IMR-90 (cell line): ENCODE data around the gene SSH2. TPM values are rescaled to one million over a fixed set of nuclear protein-coding genes. Genes with fewer than 3 reads are reported as not detected.

Experiments used
- ATAC-seq: fragments of 200-7000 bp; cut with Tn5 transposase; 2 replicates; pipeline ENCODE4 v1.9.1; 2020; ENCODE audit warnings: low read depth, mild to moderate bottlenecking, moderate library complexity
- BruUV-seq: library from RNA; stranded (reverse); fragments of 400-500 nt; replicated peaks from 2 replicates; lab custom pipeline; 2021; lab: Mats Ljungman, UMichigan
- CTCF ChIA-PET: fragments of 300-600 bp; formaldehyde crosslinking; extraction: SDS; loops from one replicate; lab custom pipeline; 2021; ENCODE audit warnings: antibody characterized with exemption; lab: Yijun Ruan, JAX
- POLR2A ChIA-PET: fragments of 300-600 bp; sonication (Branson Sonifier 250); formaldehyde crosslinking; loops from one replicate; lab custom pipeline; 2022; ENCODE audit warnings: antibody characterized with exemption; ENCODE audit not compliant: unreplicated experiment; lab: Charles Lee
- DNase-seq: peaks from one replicate; pipeline ENCODE4 v3.0.0; 2013
- H2AFZ ChIP-seq: replicated peaks from 2 replicates; pipeline ENCODE3; 2013; ENCODE audit warnings: low read length, mild to moderate bottlenecking; ENCODE audit not compliant: poor library complexity
- H2AK5ac ChIP-seq: 2 replicates; pipeline ENCODE4 v1.6.1; 2013; ENCODE audit warnings: low read depth, low read length, inconsistent platforms
- H2AK9ac ChIP-seq: replicated peaks from 2 replicates; pipeline ENCODE3; 2013; ENCODE audit warnings: mild to moderate bottlenecking, low read depth, low read length, moderate library complexity; ENCODE audit not compliant: poor library complexity
- H2BK120ac ChIP-seq: 2 replicates; pipeline ENCODE4 v1.6.1; 2013; ENCODE audit warnings: low read depth, low read length, inconsistent platforms
- H2BK15ac ChIP-seq: 3 replicates; pipeline ENCODE4 v1.6.1; 2013; ENCODE audit warnings: low read depth, low read length, inconsistent platforms
- H2BK20ac ChIP-seq: 2 replicates; pipeline ENCODE4 v1.6.1; 2013; ENCODE audit warnings: low read depth, mild to moderate bottlenecking, inconsistent platforms, low read length, moderate library complexity
- H2BK5ac ChIP-seq: 2 replicates; pipeline ENCODE4 v1.6.1; 2013; ENCODE audit warnings: mild to moderate bottlenecking, low read depth, low read length, inconsistent platforms; ENCODE audit not compliant: poor library complexity, severe bottlenecking
- H3K14ac ChIP-seq: replicated peaks from 2 replicates; pipeline ENCODE4 v1.6.1; 2013; ENCODE audit warnings: low read depth, low read length, inconsistent platforms
- H3K18ac ChIP-seq: 2 replicates; pipeline ENCODE4 v1.6.1; 2013; ENCODE audit warnings: low read depth, low read length, control low read depth
- H3K23ac ChIP-seq: 2 replicates; pipeline ENCODE4 v1.6.1; 2013; ENCODE audit warnings: low read depth, low read length, inconsistent platforms
- H3K27ac ChIP-seq: 2 replicates; pipeline ENCODE4 v1.5.1; 2013; ENCODE audit warnings: mild to moderate bottlenecking, control low read depth, low read length; ENCODE audit not compliant: insufficient read depth
- H3K27me3 ChIP-seq: 2 replicates; pipeline ENCODE4 v1.6.1; 2013; ENCODE audit warnings: low read length; ENCODE audit not compliant: control insufficient read depth, insufficient read depth
- H3K36me3 ChIP-seq: 2 replicates; pipeline ENCODE4 v1.6.1; 2013; ENCODE audit warnings: low read length, mixed read lengths; ENCODE audit not compliant: control insufficient read depth, insufficient read depth
- H3K4ac ChIP-seq: 2 replicates; pipeline ENCODE4 v1.6.1; 2013; ENCODE audit warnings: low read depth, low read length, inconsistent platforms
- H3K4me1 ChIP-seq: 2 replicates; pipeline ENCODE4 v1.6.1; 2013; ENCODE audit warnings: low read length, mixed read lengths; ENCODE audit not compliant: control insufficient read depth, insufficient read depth
- H3K4me2 ChIP-seq: 2 replicates; pipeline ENCODE4 v1.6.1; 2013; ENCODE audit warnings: low read depth, mild to moderate bottlenecking, control low read depth, low read length, moderate library complexity
- H3K4me3 ChIP-seq: 2 replicates; pipeline ENCODE4 v1.5.1; 2013; ENCODE audit warnings: low read depth, mild to moderate bottlenecking, control low read depth, low read length, moderate library complexity; ENCODE audit not compliant: insufficient read depth
- H3K56ac ChIP-seq: 2 replicates; pipeline ENCODE4 v1.6.1; 2013; ENCODE audit warnings: low read length, inconsistent platforms; ENCODE audit not compliant: insufficient read depth; ENCODE audit errors: extremely low read depth
- H3K79me1 ChIP-seq, 2 experiments: 2 replicates each; pipeline ENCODE4 v1.6.1; 2013; ENCODE audit warnings: low read length in 2 of 2, inconsistent platforms in 1 of 2, low read depth in 1 of 2
- H3K9ac ChIP-seq: 2 replicates; pipeline ENCODE4 v1.6.1; 2013; ENCODE audit warnings: low read depth, low read length, control low read depth
- H3K9me1 ChIP-seq: 2 replicates; pipeline ENCODE4 v1.6.1; 2013; ENCODE audit warnings: low read length, inconsistent platforms; ENCODE audit not compliant: insufficient read depth
- H3K9me3 ChIP-seq: 2 replicates; pipeline ENCODE4 v1.6.1; 2013; ENCODE audit warnings: low read length; ENCODE audit not compliant: control insufficient read depth, insufficient read depth
- H4K20me1 ChIP-seq: 2 replicates; pipeline ENCODE4 v1.6.1; 2013; ENCODE audit warnings: low read length, inconsistent platforms; ENCODE audit not compliant: insufficient read depth
- H4K5ac ChIP-seq: 2 replicates; pipeline ENCODE4 v1.6.1; 2013; ENCODE audit warnings: mild to moderate bottlenecking, low read depth, low read length, control low read depth
- H4K8ac ChIP-seq, 2 experiments: 2 replicates each; pipeline ENCODE4 v1.6.1; 2013; ENCODE audit warnings: low read depth in 2 of 2, low read length in 2 of 2, control low read depth in 1 of 2, inconsistent platforms in 1 of 2
- H4K91ac ChIP-seq: 2 replicates; pipeline ENCODE4 v1.6.1; 2013; ENCODE audit warnings: low read depth, low read length, inconsistent platforms; ENCODE audit not compliant: insufficient read depth
- BHLHE40 ChIP-seq: fragments of 150-350 bp; IDR thresholded peaks from 2 replicates; pipeline ENCODE4 v1.6.1; 2016; ENCODE audit warnings: mild to moderate bottlenecking, low read depth, low read length
- CEBPB ChIP-seq: IDR thresholded peaks from 2 replicates; pipeline ENCODE4 v1.6.1; 2012; ENCODE audit warnings: low read depth, low read length, improper control_type of control experiment
- CHD1 ChIP-seq: IDR thresholded peaks from 2 replicates; pipeline ENCODE4 v1.6.1; 2012; ENCODE audit warnings: low read depth, low read length, improper control_type of control experiment
- ELK1 ChIP-seq: fragments of 150-350 bp; IDR thresholded peaks from 2 replicates; pipeline ENCODE4 v1.6.1; 2016; ENCODE audit warnings: low read depth, mild to moderate bottlenecking, low read length, moderate library complexity, borderline replicate concordance
- FOS ChIP-seq: fragments of 150-350 bp; IDR thresholded peaks from 2 replicates; pipeline ENCODE4 v1.6.1; 2016; ENCODE audit warnings: low read depth, low read length
- MAFK ChIP-seq: IDR thresholded peaks from 2 replicates; pipeline ENCODE4 v1.6.1; 2012; ENCODE audit warnings: low read depth, low read length, improper control_type of control experiment
- MAZ ChIP-seq: IDR thresholded peaks from 2 replicates; pipeline ENCODE4 v1.6.1; 2012; ENCODE audit warnings: low read depth, mild to moderate bottlenecking, low read length, improper control_type of control experiment, moderate library complexity, borderline replicate concordance
- MXI1 ChIP-seq: IDR thresholded peaks from 2 replicates; pipeline ENCODE4 v1.6.1; 2012; ENCODE audit warnings: low read depth, mild to moderate bottlenecking, low read length, moderate library complexity, borderline replicate concordance
- NFE2L2 ChIP-seq: fragments of 150-350 bp; IDR thresholded peaks from 2 replicates; pipeline ENCODE4 v1.6.1; 2016; ENCODE audit warnings: low read depth, mild to moderate bottlenecking, low read length
- POLR2A ChIP-seq: IDR thresholded peaks from 2 replicates; pipeline ENCODE4 v1.6.1; 2012; ENCODE audit warnings: mild to moderate bottlenecking, low read depth, low read length
- RAD21 ChIP-seq: IDR thresholded peaks from 2 replicates; pipeline ENCODE4 v1.6.1; 2012; ENCODE audit warnings: low read length, improper control_type of control experiment
- RCOR1 ChIP-seq: IDR thresholded peaks from 2 replicates; pipeline ENCODE4 v1.6.1; 2012; ENCODE audit warnings: mild to moderate bottlenecking, low read length, improper control_type of control experiment; ENCODE audit not compliant: insufficient replicate concordance
- RFX5 ChIP-seq: IDR thresholded peaks from 2 replicates; pipeline ENCODE4 v1.8.0; 2012; ENCODE audit warnings: low read depth, mild to moderate bottlenecking, low read length, moderate library complexity
- SMC3 ChIP-seq: fragments of 150-350 bp; IDR thresholded peaks from 2 replicates; pipeline ENCODE4 v1.6.1; 2016; ENCODE audit warnings: low read depth, mild to moderate bottlenecking, antibody characterized with exemption, low read length, moderate library complexity
- USF2 ChIP-seq: fragments of 150-350 bp; IDR thresholded peaks from 2 replicates; pipeline ENCODE4 v1.6.1; 2017; ENCODE audit warnings: mild to moderate bottlenecking, antibody characterized with exemption, low read length, low read depth
- WGBS, 2 experiments: methylation state at CpG; one replicate each; pipeline versions ENCODE4 v1.1.5 to v1.1.7; 2013; ENCODE audit warnings: missing lambda C conversion rate in 2 of 2; ENCODE audit not compliant: insufficient read length in 1 of 2; ENCODE audit errors: extremely low coverage in 2 of 2; 5-methylcytosine and 5-hydroxymethylcytosine counted together
- dilution Hi-C: fragments of 300-500 bp; cut with HindIII; formaldehyde crosslinking; loops from one replicate; pipeline ENCODE4 v1.14.3; 2018; ENCODE audit warnings: low sequenced_read_pairs; ENCODE audit not compliant: unreplicated experiment
- in situ Hi-C: fragments of 300-500 bp; cut with MboI; formaldehyde crosslinking; loops from 3 replicates; pipeline ENCODE4 v1.14.3; 2019; ENCODE audit warnings: low sequenced_read_pairs, inconsistent platforms, mixed read lengths
- intact Hi-C: fragments of 100-400 bp; cut with micrococcal nuclease; formaldehyde crosslinking; loops from 2 replicates; pipeline ENCODE4 v1.10.0; 2022
- polyA plus RNA-seq, 3 experiments: library from polyadenylated mRNA; depleted of rRNA; stranded (reverse); fragments of >200 nt; gene quantifications; 2 replicates each; pipeline ENCODE4 v1.2.3, GENCODE V29; 2012; ENCODE audit warnings: low replicate concordance in 1 of 3
- total RNA-seq: library from RNA; depleted of rRNA; stranded (reverse); fragments of >200 nt; gene quantifications from 2 replicates; pipeline ENCODE4 v1.2.3, GENCODE V29; 2012
- TF ChIP-seq, protein P1 (sequence below): conservative IDR thresholded peaks from 2 replicates; pipeline ENCODE4 v1.5.1; 2012; ENCODE audit warnings: mild to moderate bottlenecking, low read depth, low read length, improper control_type of control experiment

The SSH2 gene
- total and polyA plus RNA-seq, 2 of the 4 experiments (the other 2 are of a cell fraction) = 9.3 TPM

DNA sequence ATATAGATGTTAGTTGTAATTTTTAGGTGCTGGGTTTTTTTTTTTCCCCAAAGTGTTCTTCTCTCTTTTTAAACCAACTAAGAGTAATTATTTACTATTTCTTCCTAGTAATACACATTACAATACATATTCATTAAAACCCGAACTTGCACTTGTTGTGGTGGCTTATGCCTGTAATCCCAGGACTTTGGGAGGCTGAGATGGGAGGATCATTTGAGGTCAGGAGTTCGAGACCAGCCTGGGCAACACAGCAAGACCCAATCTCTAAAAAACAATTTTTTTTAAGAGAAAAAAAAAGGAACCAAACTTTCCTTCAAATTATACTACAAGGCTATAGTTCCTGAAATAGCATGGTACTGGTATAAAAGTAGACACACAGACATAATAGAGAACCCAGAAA lies 15.3 kb upstream of the SSH2 start:
- POLR2A ChIA-PET = no interaction called here
- Histone ChIP-seq H3K23ac (no peak overlapping the region), H3K14ac (no peak overlapping the region), H2BK5ac (no peak overlapping the region), H3K9me1 (no peaks in the 10 kb centered on the region), H3K4me1 (no peaks in the 10 kb centered on the region), H2BK120ac (no peak overlapping the region), H2BK20ac (no peak overlapping the region), H3K27ac (no peak overlapping the region), H2AK9ac (no peak overlapping the region), H4K5ac (no peak overlapping the region), H4K8ac (no peak overlapping the region), H3K36me3 (no peaks in the 10 kb centered on the region), H3K18ac (no peak overlapping the region), H2AFZ (no peak overlapping the region), H4K91ac (no peak overlapping the region), H3K4me2 (no peak overlapping the region), H3K56ac (no peak overlapping the region), H3K4ac (no peak overlapping the region), H3K79me1 (no peaks in the 10 kb centered on the region), H3K9ac (no peak overlapping the region), H2BK15ac (no peak overlapping the region), H2AK5ac (no peak overlapping the region), H3K27me3 (peaks cover 2% of the 10 kb centered on the region; the same call in 1 of the 2 replicates), H3K9me3 (no peaks in the 10 kb centered on the region), H4K20me1 (no peaks in the 10 kb centered on the region), H3K4me3 (no peak overlapping the region)
- intact Hi-C loops = no loop called here
- dilution Hi-C loops = no loop called here
- CTCF ChIA-PET = no interaction called here
- TF ChIP-seq MAFK = no peak
- no peak for TF ChIP-seq SMC3
- TF ChIP-seq CEBPB = no peak
- TF ChIP-seq ELK1 = no peak
- no peak for TF ChIP-seq RAD21
- TF ChIP-seq BHLHE40 = no peak
- no peak for TF ChIP-seq CHD1
- no peak for TF ChIP-seq MAZ
- TF ChIP-seq, protein P1, sequence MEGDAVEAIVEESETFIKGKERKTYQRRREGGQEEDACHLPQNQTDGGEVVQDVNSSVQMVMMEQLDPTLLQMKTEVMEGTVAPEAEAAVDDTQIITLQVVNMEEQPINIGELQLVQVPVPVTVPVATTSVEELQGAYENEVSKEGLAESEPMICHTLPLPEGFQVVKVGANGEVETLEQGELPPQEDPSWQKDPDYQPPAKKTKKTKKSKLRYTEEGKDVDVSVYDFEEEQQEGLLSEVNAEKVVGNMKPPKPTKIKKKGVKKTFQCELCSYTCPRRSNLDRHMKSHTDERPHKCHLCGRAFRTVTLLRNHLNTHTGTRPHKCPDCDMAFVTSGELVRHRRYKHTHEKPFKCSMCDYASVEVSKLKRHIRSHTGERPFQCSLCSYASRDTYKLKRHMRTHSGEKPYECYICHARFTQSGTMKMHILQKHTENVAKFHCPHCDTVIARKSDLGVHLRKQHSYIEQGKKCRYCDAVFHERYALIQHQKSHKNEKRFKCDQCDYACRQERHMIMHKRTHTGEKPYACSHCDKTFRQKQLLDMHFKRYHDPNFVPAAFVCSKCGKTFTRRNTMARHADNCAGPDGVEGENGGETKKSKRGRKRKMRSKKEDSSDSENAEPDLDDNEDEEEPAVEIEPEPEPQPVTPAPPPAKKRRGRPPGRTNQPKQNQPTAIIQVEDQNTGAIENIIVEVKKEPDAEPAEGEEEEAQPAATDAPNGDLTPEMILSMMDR = no peak
- TF ChIP-seq RCOR1 = no peak
- no peak for TF ChIP-seq NFE2L2
- TF ChIP-seq FOS = no peak
- no peak for TF ChIP-seq MXI1
- TF ChIP-seq USF2 = no peak
- no peak for TF ChIP-seq POLR2A
- no peak for TF ChIP-seq RFX5
- no peak for DNase-seq
- in situ Hi-C loops = no loop called here
- no peak for ATAC-seq
- WGBS, 2 experiments = no CpG with 5 or more reads among the region's 2 CpGs
- BruUV-seq = no TSS peak
